Activated B cell treated with CpG ODN at 0.5 μM for 24 hours (primary cell): ENCODE measurements around the gene AKNAD1. TPM values are rescaled to one million over a fixed set of nuclear protein-coding genes. Genes with fewer than 3 reads are reported as not detected.

Source experiments
- ATAC-seq: fragments of 200-7000 bp; cut with Tn5 transposase; one replicate; pipeline ENCODE4 v1.10.0; 2021; ENCODE audit warnings: low read depth, mild to moderate bottlenecking, moderate library complexity
- CTCF ChIA-PET: fragments of 350-600 bp; sonication (Branson Sonifier 250); formaldehyde crosslinking; loops from one replicate; lab custom pipeline; 2021; ENCODE audit warnings: antibody characterized with exemption; lab: Charles Lee
- POLR2A ChIA-PET: fragments of 350-600 bp; sonication (Branson Sonifier 250); formaldehyde crosslinking; loops from one replicate; lab custom pipeline; 2021; ENCODE audit warnings: antibody characterized with exemption; lab: Charles Lee
- DNase-seq: peaks from one replicate; pipeline ENCODE4 v3.0.0; 2022
- H3K27ac Mint-ChIP-seq: one replicate; pipeline ENCODE4 v1.8.0; 2020; ENCODE audit warnings: mixed read lengths
- H3K27me3 Mint-ChIP-seq: one replicate; pipeline ENCODE4 v1.8.0; 2021; ENCODE audit warnings: mixed read lengths
- H3K36me3 Mint-ChIP-seq: one replicate; pipeline ENCODE4 v1.8.0; 2021; ENCODE audit warnings: low read depth, mixed read lengths
- H3K4me1 Mint-ChIP-seq: one replicate; pipeline ENCODE4 v1.8.0; 2021; ENCODE audit warnings: mixed read lengths
- H3K4me3 Mint-ChIP-seq: one replicate; pipeline ENCODE4 v1.8.0; 2020; ENCODE audit warnings: mild to moderate bottlenecking, mixed read lengths
- H3K9me3 Mint-ChIP-seq: one replicate; pipeline ENCODE4 v1.8.0; 2020; ENCODE audit warnings: mixed read lengths
- intact Hi-C: fragments of 100-400 bp; cut with micrococcal nuclease; formaldehyde crosslinking; loops from one replicate; pipeline ENCODE4 v1.15.1; 2024
- total RNA-seq: library from RNA; stranded (reverse); gene quantifications from 2 replicates; pipeline ENCODE4 v1.2.3, GENCODE V29; 2022
- TF ChIP-seq, protein P1 (sequence below): fragments of 200-600 bp; IDR thresholded peaks from one replicate; pipeline ENCODE4 v1.8.0; 2022; ENCODE audit warnings: antibody characterized with exemption, mild to moderate bottlenecking

The AKNAD1 gene
- total RNA-seq, 1 donor from 2014 or later = not detected

DNA sequence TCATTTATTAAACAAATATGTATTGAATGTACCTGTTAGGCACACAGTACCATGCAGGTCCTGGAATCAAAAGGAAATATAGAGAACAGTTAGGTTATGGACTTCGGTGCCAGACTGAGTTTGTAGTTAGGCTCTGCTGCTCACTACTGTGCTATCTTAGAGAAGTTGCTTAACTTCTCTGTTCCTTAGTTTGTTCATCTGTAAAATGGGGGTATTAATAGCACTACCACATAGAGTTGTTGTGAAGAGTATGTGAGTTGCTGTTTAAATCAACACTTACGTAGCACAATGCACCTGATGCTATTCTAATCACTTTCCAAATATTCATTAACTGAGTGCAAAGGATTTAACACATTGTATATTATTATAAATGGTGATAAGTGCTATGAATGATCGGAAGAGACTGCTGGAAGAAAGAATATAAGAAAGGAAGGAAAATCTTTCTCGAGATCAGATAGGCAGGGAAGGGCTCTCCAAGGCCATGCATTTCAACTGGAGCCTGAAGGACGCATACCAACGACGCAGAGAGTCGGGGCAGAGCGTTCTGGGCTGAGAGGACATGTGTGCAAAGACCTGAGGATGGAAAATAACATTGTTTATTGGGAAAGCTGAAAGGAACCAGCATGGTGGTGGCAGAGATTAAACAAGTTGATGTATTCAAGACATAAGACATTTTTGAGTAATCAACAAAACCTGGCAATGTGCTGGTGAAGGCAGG, 3.5 kb upstream of the AKNAD1 start:
- H3K4me3 Mint-ChIP-seq = no peak overlapping the region
- H3K27ac Mint-ChIP-seq = no peak overlapping the region
- ChIA-PET POLR2A (no interaction called here), CTCF (no interaction called here)
- H3K36me3 Mint-ChIP-seq = no peaks in the 10 kb centered on the region
- peaks cover 3% of the 10 kb centered on the region for H3K27me3 Mint-ChIP-seq
- intact Hi-C loops = loop anchor here (5.0 kb wide), 1 partner anchor 308 kb away; no protein-coding TSS in a partner anchor
- peaks cover 22% of the 10 kb centered on the region for H3K4me1 Mint-ChIP-seq
- no peak for ATAC-seq
- TF ChIP-seq, protein P1, sequence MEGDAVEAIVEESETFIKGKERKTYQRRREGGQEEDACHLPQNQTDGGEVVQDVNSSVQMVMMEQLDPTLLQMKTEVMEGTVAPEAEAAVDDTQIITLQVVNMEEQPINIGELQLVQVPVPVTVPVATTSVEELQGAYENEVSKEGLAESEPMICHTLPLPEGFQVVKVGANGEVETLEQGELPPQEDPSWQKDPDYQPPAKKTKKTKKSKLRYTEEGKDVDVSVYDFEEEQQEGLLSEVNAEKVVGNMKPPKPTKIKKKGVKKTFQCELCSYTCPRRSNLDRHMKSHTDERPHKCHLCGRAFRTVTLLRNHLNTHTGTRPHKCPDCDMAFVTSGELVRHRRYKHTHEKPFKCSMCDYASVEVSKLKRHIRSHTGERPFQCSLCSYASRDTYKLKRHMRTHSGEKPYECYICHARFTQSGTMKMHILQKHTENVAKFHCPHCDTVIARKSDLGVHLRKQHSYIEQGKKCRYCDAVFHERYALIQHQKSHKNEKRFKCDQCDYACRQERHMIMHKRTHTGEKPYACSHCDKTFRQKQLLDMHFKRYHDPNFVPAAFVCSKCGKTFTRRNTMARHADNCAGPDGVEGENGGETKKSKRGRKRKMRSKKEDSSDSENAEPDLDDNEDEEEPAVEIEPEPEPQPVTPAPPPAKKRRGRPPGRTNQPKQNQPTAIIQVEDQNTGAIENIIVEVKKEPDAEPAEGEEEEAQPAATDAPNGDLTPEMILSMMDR = no peak
- DNase-seq = no peak
- no peaks in the 10 kb centered on the region for H3K9me3 Mint-ChIP-seq

DNA sequence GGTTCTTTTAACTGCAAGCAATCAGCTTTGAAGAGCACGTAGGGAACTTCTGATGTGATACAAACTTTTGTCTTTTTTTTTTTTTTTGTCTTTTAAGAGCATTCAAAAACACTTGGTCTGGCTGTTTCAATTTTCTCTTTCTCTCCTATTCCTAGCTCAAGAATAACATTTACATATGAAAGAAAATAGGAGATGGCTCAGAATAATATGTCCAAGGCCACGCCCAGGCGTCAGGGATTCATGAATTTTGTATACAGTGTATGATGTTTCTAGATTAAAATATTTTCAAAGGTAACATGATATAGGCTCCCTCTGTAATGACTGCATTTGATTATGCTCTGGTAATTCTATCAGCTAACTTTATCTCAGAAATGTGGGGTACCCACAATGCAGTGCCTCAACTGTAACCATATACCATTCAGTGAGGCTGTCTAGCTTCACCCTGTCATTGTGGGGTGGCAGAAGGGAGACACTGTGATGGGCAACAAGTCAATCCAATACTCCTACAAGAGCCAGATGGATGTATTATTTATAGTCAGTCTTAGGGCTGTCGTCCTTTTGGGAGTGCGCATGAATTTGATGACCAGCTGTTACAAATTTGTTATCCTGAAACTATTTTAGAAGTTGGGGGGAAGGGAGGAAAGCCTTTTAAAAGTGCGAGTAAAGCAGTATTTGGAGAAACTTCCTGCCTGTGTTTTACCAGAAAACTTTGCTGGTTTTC, 1.5 kb upstream of the AKNAD1 start:
- intact Hi-C loops = no loop called here
- Mint-ChIP-seq H3K4me1 (peaks cover 17% of the 10 kb centered on the region), H3K9me3 (no peaks in the 10 kb centered on the region), H3K27me3 (peaks cover 14% of the 10 kb centered on the region), H3K36me3 (no peaks in the 10 kb centered on the region), H3K27ac (no peak overlapping the region), H3K4me3 (no peak overlapping the region)
- ATAC-seq (no peak), DNase-seq (no peak)
- TF ChIP-seq, protein P1 = no peak
- ChIA-PET CTCF (interaction anchor here (0.7 kb wide), 1 partner anchor 40 kb away, joined by 3 read pairs; no protein-coding TSS in a partner anchor), POLR2A (no interaction called here)

DNA sequence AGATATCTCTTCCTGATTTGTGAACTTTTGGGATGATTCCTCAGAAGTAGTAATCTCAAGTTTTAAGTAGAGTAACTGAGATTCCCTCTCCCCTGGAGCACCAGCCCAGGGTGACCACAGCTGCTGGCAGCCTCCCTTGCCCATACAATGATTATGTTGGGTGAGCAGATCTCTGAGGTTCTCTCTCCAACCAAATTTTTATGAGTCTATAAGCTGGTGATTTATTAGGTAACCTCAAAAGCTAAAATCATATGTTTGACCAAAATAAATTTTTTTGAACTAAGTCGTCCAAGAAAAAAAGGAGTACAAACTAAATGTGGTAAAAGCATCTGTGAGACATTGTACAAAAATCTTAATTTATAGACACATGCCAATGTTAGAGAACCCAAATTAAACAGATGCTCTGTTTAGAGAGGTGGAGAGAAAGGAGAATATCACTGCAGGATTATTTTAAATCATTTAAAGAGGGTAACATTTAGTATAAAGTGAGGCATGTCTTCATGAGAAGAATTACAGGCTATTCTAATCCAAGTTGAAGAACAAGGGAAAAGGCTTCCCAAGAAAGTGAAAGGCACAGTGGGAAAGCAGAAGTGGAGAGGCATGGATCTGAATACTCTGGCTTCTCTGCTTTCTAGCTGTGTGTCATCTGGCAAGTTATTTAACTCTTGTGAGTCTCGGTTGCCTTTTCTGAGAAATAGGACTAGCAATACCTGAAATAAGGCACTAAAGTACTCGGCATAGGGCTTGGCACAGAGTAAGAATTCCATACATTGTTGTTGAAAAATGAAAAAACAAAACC, 2.5 kb downstream of the AKNAD1 start:
- intact Hi-C loops = no loop called here
- TF ChIP-seq, protein P1 = no peak
- CTCF ChIA-PET = no interaction called here
- Mint-ChIP-seq H3K9me3 (no peaks in the 10 kb centered on the region), H3K4me1 (peaks cover 6% of the 10 kb centered on the region), H3K4me3 (no peak overlapping the region), H3K36me3 (no peaks in the 10 kb centered on the region), H3K27me3 (peaks cover 28% of the 10 kb centered on the region), H3K27ac (no peak overlapping the region)
- POLR2A ChIA-PET = interaction anchor here (0.5 kb wide), 1 partner anchor 259 kb away, joined by 3 read pairs; no protein-coding TSS in a partner anchor
- ATAC-seq (no peak), DNase-seq (no peak)

DNA sequence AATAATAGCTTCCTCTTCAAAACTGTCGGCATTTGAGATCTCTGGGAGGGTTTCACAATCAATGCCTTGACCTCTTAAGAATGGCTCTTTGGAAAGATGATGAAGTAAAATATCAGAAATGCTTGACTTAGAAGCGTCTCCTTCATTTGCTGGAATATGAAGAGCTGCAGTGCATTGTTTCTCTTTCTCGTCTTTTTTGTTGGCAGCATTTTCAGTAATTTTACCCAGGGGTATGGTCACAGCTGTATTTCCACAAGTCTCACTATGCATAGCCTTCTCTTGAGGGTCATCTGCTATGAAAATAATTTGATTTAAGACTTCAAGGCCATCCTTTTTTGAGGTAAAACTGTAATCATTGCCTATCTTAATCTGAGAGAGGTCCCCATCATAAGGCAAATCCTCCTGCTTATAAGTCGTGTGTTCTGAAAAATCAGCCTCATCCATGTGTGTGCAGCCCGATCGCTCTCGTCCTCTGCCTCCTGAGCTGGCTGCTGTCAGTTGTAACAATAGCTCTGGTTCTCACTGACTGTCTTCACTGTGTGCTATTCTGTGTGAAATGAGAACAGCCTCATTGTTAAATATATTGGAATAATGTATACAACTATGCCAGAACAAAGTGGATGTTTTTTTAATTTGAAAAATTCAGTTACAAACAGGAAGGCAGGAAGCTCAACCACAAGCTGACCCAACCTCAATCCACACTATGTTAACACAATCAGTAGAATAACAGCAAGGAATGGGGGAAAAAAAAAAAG, 4.5 kb downstream of the AKNAD1 start:
- POLR2A ChIA-PET = no interaction called here

More for the DNA sequence above, 4.5 kb downstream of the AKNAD1 start:
- DNase-seq (no peak), ATAC-seq (no peak)
- Mint-ChIP-seq H3K27ac (no peak overlapping the region), H3K27me3 (peaks cover 28% of the 10 kb centered on the region), H3K4me1 (peaks cover 6% of the 10 kb centered on the region), H3K36me3 (no peaks in the 10 kb centered on the region), H3K9me3 (no peaks in the 10 kb centered on the region), H3K4me3 (no peak overlapping the region)
- intact Hi-C loops = no loop called here
- TF ChIP-seq, protein P1 = no peak
- CTCF ChIA-PET = interaction anchor here (0.6 kb wide), 1 partner anchor 10 kb away, joined by 3 read pairs; no protein-coding TSS in a partner anchor
